DMS114 treated with DMSO at 0.1 percent for 48 hours (cell line): ENCODE measurements around the gene BICC1.

Experiments used
- DNase-seq: peaks from one replicate; lab custom pipeline; 2025; ENCODE audit not compliant: unreplicated experiment; lab: John Stamatoyannopoulos, UW

The BICC1 gene

GRCh38 chr10:58560068-58560467 lies 47.4 kb downstream of the BICC1 start:
- no peak for DNase-seq

GRCh38 chr10:58565271-58565670 lies 52.6 kb downstream of the BICC1 start:
- DNase-seq: no peak

GRCh38 chr10:58567652-58568051 lies 55.0 kb downstream of the BICC1 start:
- no peak for DNase-seq

GRCh38 chr10:58568428-58568935 lies 55.8 kb downstream of the BICC1 start:
- DNase-seq: no peak

GRCh38 chr10:58570307-58570723 lies 57.6 kb downstream of the BICC1 start:
- no peak for DNase-seq

- DNase-seq: no peak
These were observed 58.3 kb downstream of the BICC1 start for GRCh38 chr10:58570979-58571378.

- DNase-seq: no peak
These were observed 60.5 kb downstream of the BICC1 start for GRCh38 chr10:58573144-58573543.

- DNase-seq: no peak
These were observed 61.4 kb downstream of the BICC1 start for GRCh38 chr10:58574058-58574457.

- DNase-seq: no peak
These were observed 62.8 kb downstream of the BICC1 start for GRCh38 chr10:58575491-58575890.

GRCh38 chr10:58576751-58577436 lies 64.2 kb downstream of the BICC1 start:
- no peak for DNase-seq

GRCh38 chr10:58577437-58577777 lies 64.7 kb downstream of the BICC1 start:
- no peak for DNase-seq

GRCh38 chr10:58578366-58578765 lies 65.7 kb downstream of the BICC1 start:
- DNase-seq: no peak

- DNase-seq: no peak
These were observed 66.5 kb downstream of the BICC1 start for GRCh38 chr10:58579011-58579655.

GRCh38 chr10:58582045-58582444 lies 69.4 kb downstream of the BICC1 start:
- DNase-seq: no peak

GRCh38 chr10:58585435-58585834 lies 72.8 kb downstream of the BICC1 start:
- no peak for DNase-seq

- no peak for DNase-seq
These were observed 73.9 kb downstream of the BICC1 start for GRCh38 chr10:58586282-58587245.

- no peak for DNase-seq
These were observed 75.0 kb downstream of the BICC1 start for GRCh38 chr10:58587676-58588075.

- DNase-seq: no peak
These were observed 76.1 kb downstream of the BICC1 start for GRCh38 chr10:58588673-58589265.

GRCh38 chr10:58590152-58590840 lies 77.6 kb downstream of the BICC1 start:
- no peak for DNase-seq

- DNase-seq: no peak
These were observed 78.3 kb downstream of the BICC1 start for GRCh38 chr10:58590924-58591323.

- no peak for DNase-seq
These were observed 80.3 kb downstream of the BICC1 start for GRCh38 chr10:58593008-58593407.
